Measurements from ENCODE around the gene ZNF580.

ZNF580 gene

DNA sequence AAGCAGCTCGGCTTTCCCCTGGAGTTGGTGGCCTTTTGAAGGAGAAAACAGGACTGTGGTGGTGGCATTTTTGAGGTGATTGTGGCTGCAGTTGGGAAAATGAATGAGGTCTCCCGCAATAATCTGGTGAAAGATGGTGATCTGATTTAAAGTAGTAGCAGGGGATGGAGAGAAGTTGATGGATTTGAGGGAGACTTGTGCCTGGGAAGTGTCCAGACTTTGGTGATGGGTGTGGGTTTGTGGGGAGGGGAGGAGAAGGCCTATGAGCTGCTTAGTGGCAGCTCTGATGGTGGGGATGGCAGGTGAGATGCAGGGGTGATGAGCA lies 30.2 kb downstream of the ZNF580 start:
- no peak for DNase-seq (ENCODE audit: low spot score)
- TF ChIP-seq, protein P1, sequence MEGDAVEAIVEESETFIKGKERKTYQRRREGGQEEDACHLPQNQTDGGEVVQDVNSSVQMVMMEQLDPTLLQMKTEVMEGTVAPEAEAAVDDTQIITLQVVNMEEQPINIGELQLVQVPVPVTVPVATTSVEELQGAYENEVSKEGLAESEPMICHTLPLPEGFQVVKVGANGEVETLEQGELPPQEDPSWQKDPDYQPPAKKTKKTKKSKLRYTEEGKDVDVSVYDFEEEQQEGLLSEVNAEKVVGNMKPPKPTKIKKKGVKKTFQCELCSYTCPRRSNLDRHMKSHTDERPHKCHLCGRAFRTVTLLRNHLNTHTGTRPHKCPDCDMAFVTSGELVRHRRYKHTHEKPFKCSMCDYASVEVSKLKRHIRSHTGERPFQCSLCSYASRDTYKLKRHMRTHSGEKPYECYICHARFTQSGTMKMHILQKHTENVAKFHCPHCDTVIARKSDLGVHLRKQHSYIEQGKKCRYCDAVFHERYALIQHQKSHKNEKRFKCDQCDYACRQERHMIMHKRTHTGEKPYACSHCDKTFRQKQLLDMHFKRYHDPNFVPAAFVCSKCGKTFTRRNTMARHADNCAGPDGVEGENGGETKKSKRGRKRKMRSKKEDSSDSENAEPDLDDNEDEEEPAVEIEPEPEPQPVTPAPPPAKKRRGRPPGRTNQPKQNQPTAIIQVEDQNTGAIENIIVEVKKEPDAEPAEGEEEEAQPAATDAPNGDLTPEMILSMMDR (IDR thresholded peaks at IDR 0.05; ENCODE audit: borderline replicate concordance, control extremely low read depth, extremely low read depth, insufficient read depth, missing control alignments), result no peak
- in situ Hi-C loops (cut with MboI; ENCODE audit: low sequenced_read_pairs, unreplicated experiment), result no loop called here

DNA sequence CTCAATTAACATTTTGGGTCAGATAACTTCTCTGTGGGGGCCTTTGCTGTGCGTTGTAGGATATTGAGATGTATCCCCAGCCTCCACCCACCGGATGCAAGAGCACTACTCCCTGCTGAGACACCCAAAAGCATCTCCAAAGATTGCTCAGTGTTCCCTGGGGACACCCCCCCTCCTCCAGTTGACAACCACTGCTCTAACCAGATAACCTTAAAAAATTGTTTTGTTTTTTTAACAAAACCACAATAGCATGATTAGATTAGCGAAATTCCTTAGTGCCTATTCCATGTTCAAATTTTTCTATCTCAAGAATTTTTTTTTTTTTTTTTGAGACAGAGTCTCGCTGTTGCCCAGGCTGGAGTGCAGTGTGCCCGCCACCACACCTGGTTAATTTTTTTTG lies 31.6 kb downstream of the ZNF580 start:
- in situ Hi-C loops (cut with MboI; ENCODE audit: low sequenced_read_pairs, unreplicated experiment), result no loop called here

DNA sequence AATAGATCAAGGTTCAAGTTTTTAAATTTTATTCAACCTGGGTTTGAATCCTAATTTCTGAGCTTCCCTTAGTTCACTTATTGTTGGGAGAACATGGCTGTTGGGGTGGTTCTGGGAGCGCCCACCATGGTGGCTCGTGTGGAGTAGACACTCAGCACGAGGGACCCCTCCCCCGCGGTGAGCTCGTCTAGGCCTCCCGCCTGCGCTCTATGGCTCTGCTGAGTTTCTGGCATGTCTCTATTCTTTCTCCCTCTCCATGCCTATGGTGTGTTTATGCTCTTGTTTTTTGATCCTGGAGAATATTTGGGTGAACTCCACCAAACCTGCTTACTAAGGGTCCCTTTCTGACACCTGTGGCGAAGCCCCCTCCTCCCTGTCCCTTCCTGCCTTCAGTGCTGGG lies 32.7 kb downstream of the ZNF580 start:
- no peak for DNase-seq (ENCODE audit: low spot score)
- TF ChIP-seq, protein P1 (IDR thresholded peaks at IDR 0.05; ENCODE audit: borderline replicate concordance, control extremely low read depth, extremely low read depth, insufficient read depth, missing control alignments), result no peak
- in situ Hi-C loops (cut with MboI; ENCODE audit: low sequenced_read_pairs, unreplicated experiment), result no loop called here

More for the DNA sequence above, 31.6 kb downstream of the ZNF580 start:
- no peak for DNase-seq (ENCODE audit: low spot score)
- TF ChIP-seq, protein P1 (IDR thresholded peaks at IDR 0.05; ENCODE audit: borderline replicate concordance, control extremely low read depth, extremely low read depth, insufficient read depth, missing control alignments), result no peak

DNA sequence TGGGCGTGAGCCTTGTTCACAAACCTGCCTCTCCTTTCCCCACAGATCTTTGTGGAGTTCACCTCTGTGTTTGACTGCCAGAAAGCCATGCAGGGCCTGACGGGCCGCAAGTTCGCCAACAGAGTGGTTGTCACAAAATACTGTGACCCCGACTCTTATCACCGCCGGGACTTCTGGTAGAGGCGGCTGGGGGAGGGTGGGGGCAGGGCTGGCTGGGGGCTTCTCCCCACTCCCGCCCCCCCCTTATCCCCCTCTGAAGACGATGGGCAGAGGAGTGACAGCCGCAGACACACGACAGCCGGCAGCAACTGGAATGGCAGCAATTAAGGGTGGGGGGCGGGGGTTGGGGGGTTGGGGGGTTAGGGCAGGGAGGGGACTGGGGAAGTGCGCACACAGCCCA lies 33.1 kb downstream of the ZNF580 start:
- in situ Hi-C loops (cut with MboI; ENCODE audit: low sequenced_read_pairs, unreplicated experiment), result no loop called here
- TF ChIP-seq, protein P1 (IDR thresholded peaks at IDR 0.05; ENCODE audit: borderline replicate concordance, control extremely low read depth, extremely low read depth, insufficient read depth, missing control alignments), result no peak
- no peak for DNase-seq (ENCODE audit: low spot score)

DNA sequence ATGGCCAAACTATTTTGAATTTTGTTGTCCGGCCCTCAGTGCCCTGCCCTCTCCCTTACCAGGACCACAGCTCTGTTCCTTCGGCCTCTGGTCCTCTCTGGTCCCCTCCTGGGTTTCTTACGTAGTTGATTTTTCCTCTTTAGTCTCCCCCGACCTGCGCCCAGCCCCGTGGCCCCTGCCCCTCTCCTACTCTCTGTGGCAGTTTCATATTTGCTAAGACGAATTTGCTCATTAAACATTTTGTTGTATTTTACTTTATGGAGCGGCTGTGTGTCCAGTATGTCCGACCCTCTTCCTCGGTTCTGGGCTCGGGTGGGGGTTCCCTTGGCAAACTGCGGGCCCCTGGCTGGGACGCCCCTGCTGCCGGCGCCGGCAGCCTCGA lies 33.6 kb downstream of the ZNF580 start:
- in situ Hi-C loops (cut with MboI; ENCODE audit: low sequenced_read_pairs, unreplicated experiment), result no loop called here
- DNase-seq (ENCODE audit: low spot score), result no peak

DNA sequence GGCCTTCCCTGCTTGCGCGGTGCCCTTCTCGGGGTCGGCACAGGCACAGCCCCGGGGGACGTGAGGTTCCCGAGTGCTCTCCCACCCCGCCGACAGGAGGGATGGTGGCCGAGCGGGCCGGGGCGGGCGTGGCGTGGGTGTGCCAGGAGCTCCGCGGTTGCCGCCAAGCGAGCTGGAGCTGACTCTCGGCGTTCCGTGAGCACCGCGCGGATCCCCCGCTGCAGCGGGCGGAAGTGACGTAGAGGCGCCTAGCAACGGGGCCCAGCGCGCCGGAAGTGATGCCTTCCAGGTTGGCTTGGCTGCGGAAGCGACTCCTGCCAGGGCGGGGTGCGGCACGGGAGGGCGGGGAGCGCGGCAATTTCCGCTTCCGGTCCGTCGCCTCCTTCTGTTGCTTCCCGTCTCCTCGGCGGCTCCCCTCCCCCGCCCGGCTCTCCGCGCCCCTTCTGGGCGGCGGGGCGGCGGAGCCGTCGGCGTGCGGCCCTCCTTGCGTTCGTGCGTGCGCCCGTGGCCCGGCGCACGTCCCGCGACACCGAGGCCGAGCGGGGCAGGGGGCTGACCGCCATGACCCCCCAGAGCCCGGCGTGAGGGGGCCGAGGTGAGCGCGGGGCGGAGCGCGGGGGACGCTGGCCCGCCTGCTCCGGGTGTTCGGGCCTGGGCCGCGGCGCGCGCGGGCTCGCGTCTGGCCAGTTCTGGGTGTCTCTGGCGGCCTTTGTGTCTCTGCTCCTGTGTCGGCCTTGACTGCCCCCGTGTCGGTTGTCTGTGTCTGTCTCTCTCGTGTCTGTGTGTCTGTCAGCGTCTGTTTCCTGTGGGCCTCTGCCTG lies 34.2 kb downstream of the ZNF580 start, which contains the start of gene EPN1:
EPN1 (plus strand) TSS at position 386 of the 820 bp plus-strand sequence. CDS start 3,402 bp downstream, outside the sequence.
- in situ Hi-C loops (cut with MboI; ENCODE audit: low sequenced_read_pairs, unreplicated experiment), result no loop called here
- peak; percentile 99 for DNase-seq (ENCODE audit: low spot score)
- TF ChIP-seq, protein P1 (IDR thresholded peaks at IDR 0.05; ENCODE audit: borderline replicate concordance, control extremely low read depth, extremely low read depth, insufficient read depth, missing control alignments), result no peak

More for the DNA sequence above, 33.6 kb downstream of the ZNF580 start:
- TF ChIP-seq, protein P1 (IDR thresholded peaks at IDR 0.05; ENCODE audit: borderline replicate concordance, control extremely low read depth, extremely low read depth, insufficient read depth, missing control alignments), result no peak

Measured in GM13976 (cell line).